ENCODE data around the gene PRR16. TPM values are rescaled to one million over a fixed set of nuclear protein-coding genes. Genes with fewer than 3 reads are reported as not detected.
A peak's percentile ranks its signal among the peaks of the same experiment; 100 is the strongest.

Gene PRR16
- polyA plus RNA-seq, 2 of the 4 experiments (the other 2 are of a cell fraction) = 0.05 TPM; not detected in 1

GRCh38 chr5:120655828-120656435, 191.8 kb downstream of the PRR16 start:
- no peak for FAIRE-seq
- ATAC-seq = peak; percentile 83
- no peaks in the 10 kb centered on the region for H3K9me3 ChIP-seq
- no peak overlapping the region for H3K27ac ChIP-seq
- H3K4me3 ChIP-seq = no peak overlapping the region
- TF ChIP-seq RAD21 (conservative IDR thresholded peaks at IDR 0.05 in 1 of 2, IDR thresholded peaks at IDR 0.05 in 1 of 2) (peak; percentile 66 to 69), KDM5A (IDR thresholded peaks at IDR 0.05) (no peak), MAZ (IDR thresholded peaks at IDR 0.05; ENCODE audit: borderline replicate concordance, low read depth, low read length) (no peak), ZNF302 (CRISPR knock-in tag; IDR thresholded peaks at IDR 0.05) (no peak), POLR2A (IDR thresholded peaks at IDR 0.05; ENCODE audit: low read length) (no peak), SREBF2 (IDR thresholded peaks at IDR 0.05) (no peak), HOXB13 (CRISPR knock-in tag; IDR thresholded peaks at IDR 0.05; ENCODE audit: low read depth) (no peak), CBX8 (IDR thresholded peaks at IDR 0.05) (no peak), KDM1A (IDR thresholded peaks at IDR 0.05; ENCODE audit: low read depth) (no peak), RARB (CRISPR knock-in tag; IDR thresholded peaks at IDR 0.05) (no peak), ZC3H11A (IDR thresholded peaks at IDR 0.05) (no peak), CHD4 (IDR thresholded peaks at IDR 0.05; ENCODE audit: borderline replicate concordance) (no peak), NFE2L2 (conservative IDR thresholded peaks at IDR 0.05; ENCODE audit: low read length) (no peak), BCL3 (IDR thresholded peaks at IDR 0.05) (no peak), CHD2 (IDR thresholded peaks at IDR 0.05; ENCODE audit: low read length, partially characterized antibody) (no peak), CTCF (IDR thresholded peaks at IDR 0.05) (peak; percentile 67), E2F6 (IDR thresholded peaks at IDR 0.05; ENCODE audit: borderline replicate concordance, low read depth) (no peak), JUN (IDR thresholded peaks at IDR 0.05) (no peak), PHF8 (IDR thresholded peaks at IDR 0.05; ENCODE audit: borderline replicate concordance, low read depth) (no peak), EP300 (IDR thresholded peaks at IDR 0.05) (no peak), TFCP2L1 (CRISPR knock-in tag; IDR thresholded peaks at IDR 0.05) (no peak), ZFP36 (IDR thresholded peaks at IDR 0.05; ENCODE audit: borderline replicate concordance, partially characterized antibody) (no peak), NPAS2 (CRISPR knock-in tag; IDR thresholded peaks at IDR 0.05; ENCODE audit: borderline replicate concordance) (no peak), FOSB (CRISPR knock-in tag; IDR thresholded peaks at IDR 0.05) (no peak), HES2 (IDR thresholded peaks at IDR 0.05) (no peak), SMC3 (IDR thresholded peaks at IDR 0.05) (peak; percentile 76)
- POLR2A ChIA-PET = no interaction called here
- CTCF ChIA-PET = interaction anchor here (0.6 to 2.6 kb wide), 12 partner anchors 10 to 1505 kb away, joined by 3 to 12 read pairs (median 3); partner anchors contain the start of gene SRFBP1
- H3K4me2 ChIP-seq = no peak overlapping the region
- WGBS (ENCODE audit: missing lambda C conversion rate) = 14% methylated on average over 5 of the region's 5 CpGs
- no peaks in the 10 kb centered on the region for H3K4me1 ChIP-seq
- DNase-seq (ENCODE audit: low read depth in 1 of 2, low spot score in 1 of 2) = peak; percentile 2 to 33
